T-helper 1 cell treated with Interleukin-12 subunit alpha and Interleukin-12 subunit beta and Interleukin-4 antibody, amounts not matched to agents 30 μg/mL and 1 μg/mL, for 36 hours (primary cell): ENCODE data around the gene RAD50.

Experiments used
- H3K27ac Mint-ChIP-seq: one replicate; pipeline ENCODE4 v1.8.0; 2021; ENCODE audit warnings: mild to moderate bottlenecking, mixed read lengths
- H3K27me3 Mint-ChIP-seq: one replicate; pipeline ENCODE4 v1.8.0; 2021; ENCODE audit warnings: low read depth, mixed read lengths
- H3K36me3 Mint-ChIP-seq: one replicate; pipeline ENCODE4 v1.8.0; 2021; ENCODE audit warnings: low read depth, mixed read lengths
- H3K4me1 Mint-ChIP-seq: one replicate; pipeline ENCODE4 v1.8.0; 2021; ENCODE audit warnings: low read depth, mixed read lengths
- H3K4me3 Mint-ChIP-seq: one replicate; pipeline ENCODE4 v1.8.0; 2021; ENCODE audit warnings: mild to moderate bottlenecking, moderate library complexity, mixed read lengths
- H3K9me3 Mint-ChIP-seq: one replicate; pipeline ENCODE4 v1.8.0; 2021; ENCODE audit warnings: mixed read lengths

Gene RAD50

DNA sequence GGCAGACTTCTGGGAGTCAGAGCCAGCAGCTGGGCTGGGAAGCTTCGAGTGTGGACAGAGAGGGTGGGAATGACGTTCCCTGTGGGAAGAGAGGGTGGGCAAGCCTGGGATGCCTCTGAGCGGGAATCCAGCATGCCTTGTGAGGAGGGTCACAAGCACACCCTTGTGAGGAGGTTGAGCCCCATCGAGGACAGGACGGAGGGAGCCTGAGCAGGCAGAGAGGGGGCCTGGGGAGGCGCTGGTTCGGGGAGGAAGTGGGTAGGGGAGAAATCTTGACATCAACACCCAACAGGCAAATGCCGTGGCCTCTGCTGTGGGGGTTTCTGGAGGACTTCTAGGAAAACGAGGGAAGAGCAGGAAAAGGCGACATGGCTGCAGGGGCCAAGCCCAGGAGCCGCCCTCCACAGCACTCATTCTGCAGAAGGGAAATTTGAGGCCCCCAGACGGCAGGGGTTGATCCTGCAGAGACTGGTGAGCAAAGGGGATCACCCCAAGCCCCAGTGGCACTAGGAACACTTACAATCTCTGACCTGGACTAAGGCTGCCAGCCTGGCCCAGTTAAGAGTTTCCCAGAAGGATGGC, 100.1 kb downstream of the RAD50 start:
- Mint-ChIP-seq H3K4me3 (peak overlapping the region; percentile 67), H3K27me3 (peaks cover 23% of the 10 kb centered on the region), H3K4me1 (peaks cover 38% of the 10 kb centered on the region), H3K9me3 (no peaks in the 10 kb centered on the region), H3K36me3 (peaks cover 4% of the 10 kb centered on the region), H3K27ac (peak overlapping the region; percentile 85)

DNA sequence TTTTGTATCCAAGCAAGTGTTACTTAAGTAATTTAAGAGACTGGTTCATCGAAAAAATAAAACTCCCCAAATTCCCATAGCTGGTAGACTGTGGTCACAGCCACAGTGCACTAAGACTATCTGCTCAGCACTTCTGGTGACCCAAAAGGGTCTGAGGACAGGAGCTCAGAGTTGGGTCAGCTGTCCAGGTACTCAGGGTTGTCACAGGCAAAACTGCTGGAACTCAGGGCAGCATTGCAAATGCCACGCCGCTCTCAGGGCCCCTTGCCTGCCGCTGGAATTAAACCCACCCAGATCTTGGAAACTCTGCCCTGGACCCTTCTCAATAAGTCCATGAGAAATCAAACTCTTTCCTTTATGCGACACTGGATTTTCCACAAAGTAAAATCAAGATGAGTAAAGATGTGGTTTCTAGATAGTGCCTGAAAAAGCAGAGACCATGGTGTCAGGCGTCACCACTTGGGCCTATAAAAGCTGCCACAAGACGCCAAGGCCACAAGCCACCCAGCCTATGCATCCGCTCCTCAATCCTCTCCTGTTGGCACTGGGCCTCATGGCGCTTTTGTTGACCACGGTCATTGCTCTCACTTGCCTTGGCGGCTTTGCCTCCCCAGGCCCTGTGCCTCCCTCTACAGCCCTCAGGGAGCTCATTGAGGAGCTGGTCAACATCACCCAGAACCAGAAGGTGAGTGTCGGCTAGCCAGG, 101.1 kb downstream of the RAD50 start, which contains the start of gene IL13:
IL13 (plus strand) TSS at position 498 of the 705 bp plus-strand sequence; CDS start at position 512, 14 bp downstream.
- peak within 1 kb of the TSS; percentile 67 for H3K4me3 Mint-ChIP-seq
- peak within 1 kb of the TSS; percentile 85 for H3K27ac Mint-ChIP-seq
- H3K27me3 Mint-ChIP-seq, result peaks cover 23% of the 10 kb centered on the region
- H3K4me1 Mint-ChIP-seq, result peaks cover 44% of the 10 kb centered on the region
- peaks cover 4% of the 10 kb centered on the region for H3K36me3 Mint-ChIP-seq
- H3K9me3 Mint-ChIP-seq, result no peaks in the 10 kb centered on the region

DNA sequence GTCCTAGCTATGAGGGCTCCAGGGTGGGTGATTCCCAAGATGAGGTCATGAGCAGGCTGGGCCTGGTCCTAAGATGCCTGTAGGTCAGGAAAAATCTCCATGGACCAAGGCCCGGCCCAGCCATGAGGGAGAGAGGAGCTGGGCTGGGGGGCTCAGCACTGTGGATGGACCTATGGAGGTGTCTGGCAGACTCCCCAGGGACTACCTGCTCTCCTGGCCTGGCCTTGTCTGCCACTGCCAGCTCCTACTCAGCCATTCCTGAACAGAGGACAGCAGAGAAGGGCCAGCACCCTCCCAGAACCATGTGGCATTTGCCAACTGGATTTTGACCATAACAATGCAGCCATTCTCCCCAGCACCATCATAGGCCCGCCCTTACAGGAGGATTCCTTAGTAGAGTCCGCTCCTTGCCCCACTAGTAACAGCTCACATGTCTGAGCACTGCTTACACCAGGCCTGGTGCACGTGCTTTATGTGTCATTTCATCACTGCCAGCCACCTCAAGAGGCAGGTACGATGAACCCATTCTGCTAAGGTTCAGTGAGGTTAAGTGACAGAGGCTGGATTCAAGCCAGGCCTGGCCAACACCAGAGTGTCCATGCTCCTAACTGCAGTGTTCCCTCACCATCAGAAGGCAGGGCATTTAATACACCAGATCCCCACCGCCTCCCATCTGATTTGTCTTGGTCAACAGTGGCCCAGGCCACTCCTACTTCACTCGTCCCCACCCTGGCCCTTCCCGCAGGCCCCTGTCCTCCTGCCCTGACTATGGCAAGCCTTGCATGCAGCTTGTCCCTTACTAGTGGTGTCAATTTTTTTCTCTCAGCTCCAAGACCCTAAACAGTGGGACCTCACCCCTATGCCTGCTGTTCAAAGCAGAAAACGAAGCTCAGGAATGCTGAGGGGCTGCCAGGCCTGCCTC, 101.9 kb downstream of the RAD50 start:
- H3K36me3 Mint-ChIP-seq, result peaks cover 2% of the 10 kb centered on the region
- peaks cover 51% of the 10 kb centered on the region for H3K4me1 Mint-ChIP-seq
- H3K27ac Mint-ChIP-seq, result peak overlapping the region; percentile 23
- H3K9me3 Mint-ChIP-seq, result no peaks in the 10 kb centered on the region
- peaks cover 19% of the 10 kb centered on the region for H3K27me3 Mint-ChIP-seq
- peak overlapping the region; percentile 24 for H3K4me3 Mint-ChIP-seq

DNA sequence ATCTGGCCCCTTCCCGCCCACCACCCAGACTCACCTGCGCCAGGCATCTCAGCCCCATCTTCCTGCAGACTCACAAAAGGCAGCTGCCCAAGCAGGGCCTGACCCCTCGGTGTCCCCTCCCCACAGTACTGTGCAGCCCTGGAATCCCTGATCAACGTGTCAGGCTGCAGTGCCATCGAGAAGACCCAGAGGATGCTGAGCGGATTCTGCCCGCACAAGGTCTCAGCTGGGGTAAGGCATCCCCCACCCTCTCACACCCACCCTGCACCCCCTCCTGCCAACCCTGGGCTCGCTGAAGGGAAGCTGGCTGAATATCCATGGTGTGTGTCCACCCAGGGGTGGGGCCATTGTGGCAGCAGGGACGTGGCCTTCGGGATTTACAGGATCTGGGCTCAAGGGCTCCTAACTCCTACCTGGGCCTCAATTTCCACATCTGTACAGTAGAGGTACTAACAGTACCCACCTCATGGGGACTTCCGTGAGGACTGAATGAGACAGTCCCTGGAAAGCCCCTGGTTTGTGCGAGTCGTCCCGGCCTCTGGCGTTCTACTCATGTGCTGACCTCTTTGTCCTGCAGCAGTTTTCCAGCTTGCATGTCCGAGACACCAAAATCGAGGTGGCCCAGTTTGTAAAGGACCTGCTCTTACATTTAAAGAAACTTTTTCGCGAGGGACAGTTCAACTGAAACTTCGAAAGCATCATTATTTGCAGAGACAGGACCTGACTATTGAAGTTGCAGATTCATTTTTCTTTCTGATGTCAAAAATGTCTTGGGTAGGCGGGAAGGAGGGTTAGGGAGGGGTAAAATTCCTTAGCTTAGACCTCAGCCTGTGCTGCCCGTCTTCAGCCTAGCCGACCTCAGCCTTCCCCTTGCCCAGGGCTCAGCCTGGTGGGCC, 103.1 kb downstream of the RAD50 start:
- peaks cover 58% of the 10 kb centered on the region for H3K4me1 Mint-ChIP-seq

DNA sequence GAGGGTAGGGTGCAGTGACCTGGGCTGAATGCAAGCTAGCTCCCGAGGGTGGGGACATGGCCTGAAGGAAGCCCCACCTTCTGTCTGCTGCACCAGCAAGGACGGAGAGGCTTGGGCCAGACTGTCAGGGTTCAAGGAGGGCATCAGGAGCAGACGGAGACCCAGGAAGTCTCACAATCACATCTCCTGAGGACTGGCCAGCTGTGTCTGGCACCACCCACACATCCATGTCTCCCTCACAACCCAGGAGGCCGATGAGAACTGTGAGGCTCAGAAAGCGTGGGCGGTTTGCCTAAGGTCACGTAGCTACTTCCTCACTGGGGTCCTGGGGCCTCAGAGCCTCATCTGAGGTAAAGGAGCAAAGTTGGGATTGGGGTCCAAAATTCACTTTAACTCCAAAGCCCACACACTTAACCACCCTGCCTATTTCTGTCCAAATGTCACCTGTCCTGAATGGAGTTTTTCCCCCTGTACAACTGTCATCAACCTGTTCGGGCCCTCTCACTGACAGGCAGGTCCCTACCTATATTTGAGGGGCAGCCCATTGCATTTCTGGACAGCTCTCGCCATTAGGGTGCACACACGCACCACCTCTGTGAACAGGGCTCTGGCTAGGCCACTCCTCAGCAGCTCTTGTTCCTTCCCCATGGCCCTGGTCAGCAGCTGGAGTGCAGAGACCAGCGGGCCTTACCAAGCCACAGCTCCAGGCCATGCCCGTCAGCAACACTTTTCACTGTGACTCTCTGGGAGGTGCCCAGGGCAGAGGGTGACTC, 104.6 kb downstream of the RAD50 start:
- H3K27me3 Mint-ChIP-seq, result peaks cover 6% of the 10 kb centered on the region
- peaks cover 2% of the 10 kb centered on the region for H3K36me3 Mint-ChIP-seq
- H3K27ac Mint-ChIP-seq, result peak overlapping the region; percentile 93
- H3K9me3 Mint-ChIP-seq, result no peaks in the 10 kb centered on the region
- H3K4me3 Mint-ChIP-seq, result no peak overlapping the region
- H3K4me1 Mint-ChIP-seq, result peaks cover 62% of the 10 kb centered on the region

More for the DNA sequence above, 103.1 kb downstream of the RAD50 start:
- H3K36me3 Mint-ChIP-seq, result peaks cover 2% of the 10 kb centered on the region
- H3K27me3 Mint-ChIP-seq, result peaks cover 8% of the 10 kb centered on the region
- peak overlapping the region; percentile 52 for H3K27ac Mint-ChIP-seq
- no peaks in the 10 kb centered on the region for H3K9me3 Mint-ChIP-seq
- H3K4me3 Mint-ChIP-seq, result peak overlapping the region; percentile 14

DNA sequence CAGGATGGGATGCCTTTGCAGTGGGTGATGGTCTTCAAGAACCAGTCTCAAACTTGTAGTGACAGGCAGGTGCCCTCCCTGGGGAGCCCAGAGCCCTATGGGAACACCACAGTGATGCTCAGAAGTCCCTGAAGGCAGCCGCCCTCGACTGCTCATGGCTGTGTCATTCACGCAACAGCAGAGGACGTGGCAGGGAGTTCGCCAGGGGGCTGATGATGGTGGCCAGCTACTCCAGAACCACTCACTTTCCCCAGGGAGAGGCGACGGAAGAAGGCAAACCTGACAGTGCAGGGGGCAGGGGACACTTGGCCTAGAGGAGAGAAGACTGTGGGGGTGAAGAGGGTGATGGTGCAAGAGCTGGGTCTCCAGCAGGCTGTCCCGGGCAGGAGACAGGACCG, 105.2 kb downstream of the RAD50 start:
- Mint-ChIP-seq H3K4me3 (no peak overlapping the region), H3K27me3 (no peaks in the 10 kb centered on the region)

DNA sequence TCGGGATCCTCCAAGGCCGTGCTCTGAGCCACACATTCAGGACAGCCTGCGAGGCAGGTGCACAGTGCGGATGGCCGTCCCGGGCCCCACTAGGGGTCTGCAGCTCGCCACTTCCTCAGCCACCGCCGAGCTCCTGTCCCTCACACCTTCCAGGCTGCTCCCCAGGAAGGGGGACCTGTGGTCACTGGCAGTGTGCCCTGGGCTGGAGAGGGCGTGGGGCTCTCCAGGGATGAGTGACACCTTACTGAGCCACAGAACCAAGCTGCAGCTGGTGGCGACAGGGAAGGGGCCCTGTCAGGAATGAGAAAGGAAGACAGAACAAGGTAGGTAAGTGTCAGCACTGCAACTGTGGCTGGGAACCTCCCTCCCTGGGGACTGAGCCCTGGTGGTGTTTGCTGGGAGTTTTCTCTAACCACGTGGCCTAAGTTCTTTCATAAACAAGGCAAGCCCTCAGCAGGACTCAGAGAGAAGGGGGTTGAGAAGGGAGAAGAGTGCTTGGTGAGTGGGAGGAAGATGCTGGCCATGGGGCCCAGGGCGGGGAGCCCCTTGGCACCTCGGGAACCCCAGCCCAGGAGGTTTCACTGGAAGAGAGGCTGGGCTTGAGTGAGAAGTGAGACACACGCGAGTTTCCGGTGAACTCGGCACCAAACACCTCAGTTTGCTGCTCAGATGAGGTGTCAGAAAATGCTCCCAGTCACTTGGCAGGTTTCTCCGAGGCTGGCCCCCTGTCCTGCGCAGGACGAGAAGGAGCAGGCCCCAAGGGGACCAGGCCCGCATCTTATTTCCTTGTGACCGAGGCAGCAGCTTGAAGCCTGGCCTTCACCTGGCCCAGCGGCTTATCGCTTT, 106.4 kb downstream of the RAD50 start:
- peak overlapping the region; percentile 21 for H3K4me3 Mint-ChIP-seq
- H3K4me1 Mint-ChIP-seq, result peaks cover 57% of the 10 kb centered on the region
- peaks cover 3% of the 10 kb centered on the region for H3K36me3 Mint-ChIP-seq
- H3K9me3 Mint-ChIP-seq, result no peaks in the 10 kb centered on the region
- H3K27me3 Mint-ChIP-seq, result no peaks in the 10 kb centered on the region
- peak overlapping the region; percentile 93 for H3K27ac Mint-ChIP-seq

More for the DNA sequence above, 105.2 kb downstream of the RAD50 start:
- peaks cover 2% of the 10 kb centered on the region for H3K36me3 Mint-ChIP-seq
- peaks cover 62% of the 10 kb centered on the region for H3K4me1 Mint-ChIP-seq
- H3K9me3 Mint-ChIP-seq, result no peaks in the 10 kb centered on the region
- H3K27ac Mint-ChIP-seq, result peak overlapping the region; percentile 93

DNA sequence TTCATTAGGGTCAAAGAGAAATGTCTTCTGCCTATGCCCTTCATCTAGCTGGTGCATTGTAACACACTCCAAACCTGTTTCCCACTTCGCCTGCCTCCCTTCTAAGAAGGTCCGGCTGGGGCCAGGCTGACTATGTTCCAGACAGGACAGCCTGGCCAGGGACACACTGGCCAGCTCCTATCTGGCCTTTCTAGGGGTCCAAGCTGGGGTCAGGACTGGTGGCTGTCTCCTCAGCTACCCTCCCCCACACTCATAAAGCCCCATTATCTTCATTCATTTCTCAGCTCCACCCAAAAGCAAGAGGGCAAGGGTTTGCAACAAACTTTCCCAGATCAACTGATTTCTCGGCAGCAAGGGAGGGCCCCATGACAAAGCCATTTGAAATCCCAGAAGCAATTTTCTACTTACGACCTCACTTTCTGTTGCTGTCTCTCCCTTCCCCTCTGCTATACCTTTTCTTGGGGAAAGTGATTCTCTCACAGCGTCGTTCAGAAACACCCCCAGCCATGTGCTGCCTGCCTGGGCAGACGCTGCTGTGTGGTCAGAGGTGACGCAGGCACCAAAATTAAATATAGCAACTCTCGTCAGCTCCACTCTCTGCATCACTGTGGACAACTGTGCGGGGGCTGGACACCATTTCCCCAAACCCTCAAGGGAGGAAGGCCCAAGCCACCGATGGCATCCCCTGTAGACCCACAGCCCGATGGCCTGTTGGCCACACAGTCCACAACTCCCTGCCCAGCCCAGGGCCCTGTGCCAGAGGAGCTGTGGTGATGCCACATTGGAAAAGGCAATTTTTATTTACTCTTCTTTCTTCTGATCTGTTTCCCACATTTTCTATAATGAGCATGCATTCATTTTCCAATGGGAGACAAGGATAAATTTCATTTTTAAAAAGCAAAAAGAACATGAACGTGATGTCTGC, 107.3 kb downstream of the RAD50 start:
- Mint-ChIP-seq H3K9me3 (no peaks in the 10 kb centered on the region), H3K4me1 (peaks cover 54% of the 10 kb centered on the region), H3K4me3 (no peak overlapping the region), H3K27me3 (no peaks in the 10 kb centered on the region), H3K27ac (peak overlapping the region; percentile 93), H3K36me3 (peaks cover 1% of the 10 kb centered on the region)

DNA sequence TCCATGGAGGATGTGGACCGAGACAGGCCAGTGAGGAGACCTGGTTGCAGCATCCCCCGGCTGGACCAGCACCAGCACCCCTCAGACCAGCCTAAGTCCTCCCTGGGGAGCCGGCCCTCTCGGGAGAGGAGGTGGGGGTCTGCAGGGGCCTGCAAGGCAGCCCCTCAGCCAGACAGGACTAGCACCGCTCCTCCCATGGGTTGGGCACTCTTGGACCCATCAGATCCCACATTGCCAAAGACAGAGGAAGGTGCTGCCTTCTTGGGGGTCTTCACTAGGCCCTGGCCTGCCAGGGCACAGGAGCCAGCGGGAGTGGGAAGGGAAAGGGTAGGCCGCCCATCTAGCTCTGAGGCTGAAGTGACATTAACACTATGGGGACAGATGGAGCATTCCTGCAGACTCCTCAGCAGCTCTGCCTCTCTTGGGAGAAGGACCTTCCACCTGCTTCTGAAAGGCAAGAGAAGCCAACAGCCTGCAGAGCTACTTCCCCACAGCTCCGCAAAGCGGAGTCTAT, 108.0 kb downstream of the RAD50 start:
- H3K4me1 Mint-ChIP-seq, result peaks cover 52% of the 10 kb centered on the region
- H3K9me3 Mint-ChIP-seq, result no peaks in the 10 kb centered on the region
- peak overlapping the region; percentile 93 for H3K27ac Mint-ChIP-seq

DNA sequence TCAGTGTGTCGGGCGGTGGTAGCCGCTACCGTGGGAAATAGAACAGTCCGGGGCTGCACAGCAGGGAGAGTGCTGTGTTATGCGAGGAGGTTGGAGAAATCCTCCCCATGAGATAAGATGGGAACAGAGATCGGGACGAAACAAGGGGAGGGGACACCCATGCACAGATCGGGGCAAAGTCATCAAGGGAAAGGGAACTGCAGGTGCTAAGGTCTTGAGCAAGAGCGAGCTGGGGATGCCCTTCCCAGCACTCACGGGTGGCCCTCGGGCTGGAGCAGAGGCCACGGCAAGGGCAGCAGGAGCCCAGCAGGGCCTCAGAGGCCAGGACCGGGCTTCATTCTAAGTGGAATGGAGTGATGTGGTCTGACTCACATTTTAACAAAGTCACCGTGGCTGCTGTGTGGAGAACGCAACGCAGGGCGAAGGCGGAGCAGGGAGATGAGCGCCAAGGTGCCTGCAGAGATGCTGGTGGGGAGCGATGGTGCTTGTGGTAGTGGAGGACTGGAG, 108.8 kb downstream of the RAD50 start:
- peaks cover 46% of the 10 kb centered on the region for H3K4me1 Mint-ChIP-seq
- no peaks in the 10 kb centered on the region for H3K27me3 Mint-ChIP-seq
- H3K9me3 Mint-ChIP-seq, result no peaks in the 10 kb centered on the region

More for the DNA sequence above, 108.0 kb downstream of the RAD50 start:
- H3K27me3 Mint-ChIP-seq, result no peaks in the 10 kb centered on the region
- H3K4me3 Mint-ChIP-seq, result no peak overlapping the region
- peaks cover 1% of the 10 kb centered on the region for H3K36me3 Mint-ChIP-seq

DNA sequence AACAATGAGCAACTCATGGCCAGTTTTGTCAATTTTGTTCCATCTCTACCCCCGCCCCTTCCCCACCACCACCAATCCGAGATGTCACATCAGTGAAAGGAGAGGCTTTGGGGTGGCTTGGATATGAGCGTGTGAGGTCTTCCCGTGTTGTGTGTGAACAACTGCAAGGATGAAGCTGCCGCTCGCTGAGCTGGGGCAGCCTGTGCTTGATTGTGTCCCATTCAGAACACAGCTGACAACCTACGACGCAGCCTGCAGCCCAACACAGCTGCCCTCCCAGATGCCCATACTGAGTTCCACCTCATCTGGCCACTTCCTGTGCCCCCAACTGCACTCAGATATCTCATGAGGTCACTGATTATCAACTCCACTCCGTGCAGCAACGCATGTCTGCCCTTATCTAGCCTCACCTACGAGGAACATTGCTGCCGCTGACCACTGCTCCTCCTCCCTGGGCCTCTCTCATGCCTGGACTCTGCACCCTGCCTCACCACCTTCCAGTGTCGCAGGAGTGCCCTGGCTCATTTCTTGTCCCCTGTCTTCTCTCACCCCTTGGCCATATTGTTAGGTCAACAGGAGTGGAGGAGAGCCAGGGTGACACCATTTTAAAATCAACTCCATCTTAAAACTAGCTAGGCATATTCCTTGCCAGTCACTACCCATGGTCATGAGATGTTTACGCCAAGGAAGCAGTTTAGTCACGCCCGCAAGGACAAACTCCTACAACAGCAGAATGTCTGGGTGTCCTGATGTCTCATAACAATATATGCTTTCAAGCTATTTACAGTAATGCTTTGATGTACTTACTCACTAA, 109.7 kb downstream of the RAD50 start:
- Mint-ChIP-seq H3K4me1 (peaks cover 39% of the 10 kb centered on the region), H3K9me3 (peaks cover 5% of the 10 kb centered on the region), H3K4me3 (no peak overlapping the region), H3K27ac (no peak overlapping the region), H3K36me3 (peaks cover 3% of the 10 kb centered on the region), H3K27me3 (no peaks in the 10 kb centered on the region)

More for the DNA sequence above, 108.8 kb downstream of the RAD50 start:
- Mint-ChIP-seq H3K27ac (peak overlapping the region; percentile 15), H3K4me3 (no peak overlapping the region), H3K36me3 (peaks cover 1% of the 10 kb centered on the region)
